SU-DHL-6 (cell line): ENCODE results near the gene ANKS4B.

Experiments
- CTCF ChIP-seq: fragments of 200-600 bp; sonication (generic); IDR thresholded peaks from one replicate; pipeline ENCODE4 v1.5.1; 2017; ENCODE audit warnings: antibody characterized with exemption, mild to moderate bottlenecking, low read length, moderate library complexity; ENCODE audit not compliant: insufficient read depth, poor library complexity, severe bottlenecking
- EZH2phosphoT487 ChIP-seq: fragments of 200-600 bp; sonication (generic), shearing (Covaris generic); conservative IDR thresholded peaks from 2 replicates; pipeline ENCODE4 v1.6.1; 2018; ENCODE audit warnings: mild to moderate bottlenecking, antibody characterized with exemption, low read length, moderate library complexity, mixed read lengths

GRCh38 chr16:21184834-21185233 lies 48.7 kb upstream of the ANKS4B start:
- TF ChIP-seq CTCF (no peak), EZH2phosphoT487 (no peak)
